SU-DHL-6 (cell line): Measurements from ENCODE around the gene KLHL40.

Source experiments
- CTCF ChIP-seq: fragments of 200-600 bp; sonication (generic); IDR thresholded peaks from one replicate; pipeline ENCODE4 v1.5.1; 2017; ENCODE audit warnings: antibody characterized with exemption, mild to moderate bottlenecking, low read length, moderate library complexity; ENCODE audit not compliant: insufficient read depth, poor library complexity, severe bottlenecking
- EZH2phosphoT487 ChIP-seq: fragments of 200-600 bp; sonication (generic), shearing (Covaris generic); conservative IDR thresholded peaks from 2 replicates; pipeline ENCODE4 v1.6.1; 2018; ENCODE audit warnings: mild to moderate bottlenecking, antibody characterized with exemption, low read length, moderate library complexity, mixed read lengths

- no peak for TF ChIP-seq CTCF
- TF ChIP-seq EZH2phosphoT487: no peak
Measured at GRCh38 chr3:42685891-42686820, 819 bp downstream of the KLHL40 start.
